OCI-LY7 (cell line): ENCODE data around the gene LCNL1.
"Not testable (repeated sequence)": the region's sequence is repeated elsewhere in the genome, so short reads cannot be mapped to it uniquely, and the experiment has no call there.

Experiments
- CTCF ChIP-seq: fragments of 200-600 bp; sonication (generic); conservative IDR thresholded peaks from 2 replicates; pipeline ENCODE4 v1.5.1; 2014; ENCODE audit warnings: mild to moderate bottlenecking, antibody characterized with exemption, low read length, moderate library complexity, mixed read lengths
- EZH2phosphoT487 ChIP-seq: fragments of 200-600 bp; sonication (generic); IDR thresholded peaks from 2 replicates; pipeline ENCODE4 v1.6.1; 2018; ENCODE audit warnings: low read depth, borderline replicate concordance, mild to moderate bottlenecking, mixed run types, antibody characterized with exemption, low read length, moderate library complexity, mixed read lengths

GRCh38 chr9:137033481-137033880, 50.7 kb downstream of the LCNL1 start:
- not testable (repeated sequence) for TF ChIP-seq CTCF, EZH2phosphoT487
